Mammary epithelial cell (primary cell): Measurements from ENCODE around the gene RARB.

Experiments used
- CTCF ChIP-seq, 2 donors: IDR thresholded peaks in 1 of 2; conservative IDR thresholded peaks in 1 of 2; 2 replicates each; pipeline ENCODE4 v1.5.1; 2011 to 2012; ENCODE audit warnings: inconsistent platforms in 2 of 2, low read length in 2 of 2, mild to moderate bottlenecking in 2 of 2, control low read depth in 1 of 2, low read depth in 1 of 2; ENCODE audit not compliant: insufficient read depth in 1 of 2; ENCODE audit errors: extremely low read depth in 1 of 2
- EZH2 ChIP-seq: IDR thresholded peaks from 2 replicates; pipeline ENCODE4 v1.6.1; 2012; ENCODE audit warnings: low read length, inconsistent platforms, borderline replicate concordance

DNA sequence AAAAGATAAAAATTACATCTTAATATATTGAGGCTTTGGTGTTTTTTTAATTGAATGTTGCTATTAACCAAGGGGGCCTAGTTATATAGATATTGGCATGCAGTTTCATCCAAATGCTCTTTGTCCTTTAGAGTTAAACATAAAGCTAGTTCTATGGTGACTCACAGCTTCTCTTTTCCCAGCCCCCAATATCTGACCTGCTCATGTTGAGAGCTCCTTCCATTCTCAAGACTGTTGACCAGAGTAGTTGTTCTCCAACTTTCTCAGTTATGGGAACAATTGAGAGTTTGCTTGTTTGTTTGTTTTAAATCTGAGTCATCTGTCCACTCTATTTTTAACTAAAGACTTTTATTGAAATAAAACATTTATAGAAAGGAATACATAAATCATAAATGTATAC, 15.8 kb upstream of the RARB start:
- TF ChIP-seq CTCF (conservative IDR thresholded peaks at IDR 0.05 in 1 of 2, IDR thresholded peaks at IDR 0.05 in 1 of 2; ENCODE audit: extremely low read depth in 1 of 2, insufficient read depth in 1 of 2, low read depth in 1 of 2, low read length in 2 of 2) (no peak), EZH2 (no peak)
